ENCODE measurements around the gene EDEM2. TPM values are rescaled to one million over a fixed set of nuclear protein-coding genes. Genes with fewer than 3 reads are reported as not detected.

EDEM2 gene
- total and polyA plus RNA-seq, 11 donors: 6.0 to 30.3 (median 14.4) TPM

- peaks cover 4 to 47% (median 35%) of the 10 kb centered on the region in 12 donors for H3K4me1 ChIP-seq
- TF ChIP-seq POLR2A (IDR thresholded peaks at IDR 0.05) (peak in 1 of 2 donors; percentile 63), CTCF (IDR thresholded peaks at IDR 0.05) (peak in 11 of 12 donors; percentile 94 to 99 (median 97))
- H3K27ac ChIP-seq: peak within 1 kb of the TSS; percentile 76 to 97 (median 92)
- H3K9me3 ChIP-seq: no peaks in the 10 kb centered on the region
- no peaks in the 10 kb centered on the region for H3K27me3 ChIP-seq
- H3K36me3 ChIP-seq: peaks cover 0 to 15% (median 9%) of the 10 kb centered on the region in 9 donors
- DNase-seq (peak; percentile 89 to 96 (median 91)), ATAC-seq (peak; percentile 85 to 97 (median 94))
- intact Hi-C loops (cut with DNase I): loop anchor here in 7 of 10 donors (2.0 to 10.0 kb wide), 9 partner anchors 55 to 258 kb away; partner anchors contain the start of genes GGT7 (in 5 of the 7), ACSS2 (in 2 of the 7), EDEM2 (in 2 of the 7) and GSS (in 1 of the 7)
- H3K4me3 ChIP-seq: peak within 1 kb of the TSS; percentile 68 to 97 (median 84)
- 1 to 3% (median 3%) methylated on average over 36 to 69 of the region's 69 CpGs for WGBS, 4 donors
Measured at GRCh38 chr20:35092524-35093266, 54.4 kb downstream of the EDEM2 start, which contains the start of gene TRPC4AP. Gene TRPC4AP, minus strand, starts transcription at chr20:35092807. Its CDS starts 26 bp downstream, at chr20:35092781.

GRCh38 chr20:35091816-35092523, 55.2 kb downstream of the EDEM2 start:
- no peak for TF ChIP-seq CTCF (IDR thresholded peaks at IDR 0.05)
- no peak for TF ChIP-seq POLR2A (IDR thresholded peaks at IDR 0.05)
- no peaks in the 10 kb centered on the region for H3K27me3 ChIP-seq
- peak overlapping the region; percentile 76 to 97 (median 92) for H3K27ac ChIP-seq
- WGBS, 4 donors: 0 to 1% (median 1%) methylated on average over 22 to 28 of the region's 28 CpGs
- no peak for ATAC-seq
- peaks cover 4 to 53% (median 40%) of the 10 kb centered on the region in 12 donors for H3K4me1 ChIP-seq
- peak overlapping the region; percentile 68 to 97 (median 84) for H3K4me3 ChIP-seq
- intact Hi-C loops (cut with DNase I): loop anchor here in 7 of 10 donors (2.0 to 10.0 kb wide), 9 partner anchors 55 to 257 kb away; partner anchors contain the start of genes GGT7 (in 5 of the 7), ACSS2 (in 2 of the 7), EDEM2 (in 2 of the 7) and GSS (in 1 of the 7)
- H3K36me3 ChIP-seq: peaks cover 0 to 15% (median 9%) of the 10 kb centered on the region in 9 donors
- peak in 3 of 5 donors; percentile 74 to 88 (median 83) for DNase-seq
- no peaks in the 10 kb centered on the region for H3K9me3 ChIP-seq

- Histone ChIP-seq H3K9me3 (no peaks in the 10 kb centered on the region), H3K27ac (peak overlapping the region in 1 of 12 donors; percentile 52), H3K36me3 (peaks cover 0 to 19% (median 11%) of the 10 kb centered on the region in 9 donors), H3K4me3 (no peak overlapping the region), H3K27me3 (no peaks in the 10 kb centered on the region), H3K4me1 (peaks cover 4 to 63% (median 40%) of the 10 kb centered on the region in 12 donors)
- TF ChIP-seq POLR2A (IDR thresholded peaks at IDR 0.05): no peak
- TF ChIP-seq CTCF (IDR thresholded peaks at IDR 0.05): no peak
- 77 to 86% (median 83%) methylated on average over 2 of the region's 2 CpGs for WGBS, 4 donors
- DNase-seq (no peak), ATAC-seq (no peak)
- intact Hi-C loops (cut with DNase I): loop anchor here in 2 of 10 donors (10.0 kb wide), 2 partner anchors 54 to 74 kb away; no protein-coding TSS in a partner anchor
Measured at GRCh38 chr20:35088231-35089145, 58.6 kb downstream of the EDEM2 start.

All from heart left ventricle (tissue), 16 donors.